Uterus (tissue), 4 donors: ENCODE results near the gene CSNK2B. TPM values are rescaled to one million over a fixed set of nuclear protein-coding genes. Genes with fewer than 3 reads are reported as not detected.

Experiments
- DNase-seq, 2 donors: peaks; one replicate each; pipeline ENCODE4 v3.0.0-alpha.2; 2019 to 2020
- H3K27ac ChIP-seq, 2 donors: fragments of 200-600 bp; sonication (generic); 1 replicate in 1 of 2; 2 replicates in 1 of 2; pipeline ENCODE4 v1.5.1; 2016 to 2018
- H3K27me3 ChIP-seq, 2 donors: fragments of 200-600 bp; sonication (generic); one replicate each; pipeline ENCODE4 v1.5.1; 2018 to 2019; ENCODE audit warnings: control low read depth in 1 of 2
- H3K36me3 ChIP-seq, 2 donors: fragments of 200-600 bp; sonication (generic); one replicate each; pipeline ENCODE4 v1.5.1; 2019; ENCODE audit warnings: control low read depth in 1 of 2
- H3K4me1 ChIP-seq, 2 donors: fragments of 200-600 bp; sonication (generic); one replicate each; pipeline ENCODE4 v1.5.1; 2018 to 2019; ENCODE audit warnings: control low read depth in 1 of 2
- H3K4me3 ChIP-seq, 2 donors: fragments of 200-600 bp; sonication (generic); 1 replicate in 1 of 2; 2 replicates in 1 of 2; pipeline ENCODE4 v1.5.1; 2018 to 2019; ENCODE audit warnings: mild to moderate bottlenecking in 1 of 2
- H3K9me3 ChIP-seq, 2 donors: fragments of 200-600 bp; sonication (generic); one replicate each; pipeline ENCODE4 v1.5.1; 2019; ENCODE audit warnings: control low read depth in 1 of 2
- CTCF ChIP-seq, 4 experiments: fragments of 200-600 bp in 2 of 4; fragments of 450-650 bp in 2 of 4; sonication (generic) in 2 of 4; IDR thresholded peaks; one replicate each; pipeline ENCODE4 v1.5.1; 2016 to 2019; ENCODE audit warnings: antibody characterized with exemption in 4 of 4, mild to moderate bottlenecking in 2 of 4, moderate library complexity in 1 of 4
- POLR2A ChIP-seq, 2 donors: fragments of 450-650 bp; IDR thresholded peaks; one replicate each; pipeline ENCODE4 v1.6.1; 2016; ENCODE audit warnings: antibody characterized with exemption in 2 of 2, mild to moderate bottlenecking in 1 of 2, moderate library complexity in 1 of 2
- intact Hi-C: fragments of 100-400 bp; cut with DNase I; formaldehyde crosslinking; loops from one replicate; pipeline ENCODE4 v1.15.1; 2023; ENCODE audit warnings: low total_unique reads
- total RNA-seq, 4 donors: library from RNA; depleted of rRNA in 3 of 4; stranded (reverse); fragments of >200 nt in 3 of 4; gene quantifications; one replicate each; pipeline versions ENCODE4 v1.1.0 to v1.2.4, GENCODE V29; 2014 to 2023
- donor health status: DM: yes; HTN: yes; CAD: no.

CSNK2B gene
- total RNA-seq, 4 donors from 2014 or later = 67.5 to 157 (median 107) TPM

- Histone ChIP-seq H3K4me1 (peaks cover 11 to 16% of the 10 kb centered on the region in 2 donors), H3K4me3 (no peak overlapping the region), H3K9me3 (no peaks in the 10 kb centered on the region), H3K27me3 (no peaks in the 10 kb centered on the region), H3K36me3 (no peaks in the 10 kb centered on the region), H3K27ac (no peak overlapping the region)
- intact Hi-C loops = no loop called here
- no peak for DNase-seq
- TF ChIP-seq POLR2A (IDR thresholded peaks at IDR 0.05) = no peak
- TF ChIP-seq CTCF (IDR thresholded peaks at IDR 0.05) = no peak
These were observed 11.1 kb upstream of the CSNK2B start for GRCh38 chr6:31654574-31655348.

- no peak for DNase-seq
- Histone ChIP-seq H3K27ac (no peak within 1 kb of the TSS), H3K36me3 (no peaks in the 10 kb centered on the region), H3K9me3 (no peaks in the 10 kb centered on the region), H3K4me3 (no peak within 1 kb of the TSS), H3K27me3 (no peaks in the 10 kb centered on the region), H3K4me1 (peaks cover 11 to 16% of the 10 kb centered on the region in 2 donors)
- intact Hi-C loops = no loop called here
- TF ChIP-seq CTCF (IDR thresholded peaks at IDR 0.05) = no peak
- TF ChIP-seq POLR2A (IDR thresholded peaks at IDR 0.05) = no peak
These were observed 10.3 kb upstream of the CSNK2B start, which contains the start of gene APOM for GRCh38 chr6:31655349-31656237. Gene APOM, plus strand, starts transcription at chr6:31655894. Its CDS starts 73 bp downstream, at chr6:31655967.

- Histone ChIP-seq H3K9me3 (no peaks in the 10 kb centered on the region), H3K27ac (no peak overlapping the region), H3K4me1 (peaks cover 11 to 16% of the 10 kb centered on the region in 2 donors), H3K36me3 (no peaks in the 10 kb centered on the region), H3K4me3 (no peak overlapping the region), H3K27me3 (no peaks in the 10 kb centered on the region)
- intact Hi-C loops = no loop called here
- no peak for DNase-seq
- TF ChIP-seq CTCF (IDR thresholded peaks at IDR 0.05) = no peak
- no peak for TF ChIP-seq POLR2A (IDR thresholded peaks at IDR 0.05)
These were observed 8.3 kb upstream of the CSNK2B start for GRCh38 chr6:31657406-31658157.

- Histone ChIP-seq H3K4me3 (no peak overlapping the region), H3K27me3 (no peaks in the 10 kb centered on the region)
These were observed 7.7 kb upstream of the CSNK2B start for GRCh38 chr6:31658158-31658688.

More at GRCh38 chr6:31658158-31658688, 7.7 kb upstream of the CSNK2B start:
- TF ChIP-seq POLR2A (IDR thresholded peaks at IDR 0.05) = no peak
- no peak for TF ChIP-seq CTCF (IDR thresholded peaks at IDR 0.05)
- no peak overlapping the region for H3K27ac ChIP-seq
- intact Hi-C loops = no loop called here
- H3K4me1 ChIP-seq = peaks cover 11 to 16% of the 10 kb centered on the region in 2 donors
- no peak for DNase-seq
- no peaks in the 10 kb centered on the region for H3K9me3 ChIP-seq
- no peaks in the 10 kb centered on the region for H3K36me3 ChIP-seq
